ENCODE measurements around the gene GRK1.

The GRK1 gene

GRCh38 chr13:113769106-113769505 is 102.1 kb downstream of the GRK1 start:
- H3K27me3 ChIP-seq (ENCODE audit: insufficient read depth, insufficient read length), result no peaks in the 10 kb centered on the region
- TF ChIP-seq SUZ12 (IDR thresholded peaks at IDR 0.05; ENCODE audit: extremely low read depth, insufficient read depth, insufficient read length), result no peak
- no peak for TF ChIP-seq YY1 (IDR thresholded peaks at IDR 0.05; ENCODE audit: insufficient read depth, insufficient read length)
- no peak for TF ChIP-seq ZNF274 (IDR thresholded peaks at IDR 0.05; ENCODE audit: low read depth, low read length)

DNA sequence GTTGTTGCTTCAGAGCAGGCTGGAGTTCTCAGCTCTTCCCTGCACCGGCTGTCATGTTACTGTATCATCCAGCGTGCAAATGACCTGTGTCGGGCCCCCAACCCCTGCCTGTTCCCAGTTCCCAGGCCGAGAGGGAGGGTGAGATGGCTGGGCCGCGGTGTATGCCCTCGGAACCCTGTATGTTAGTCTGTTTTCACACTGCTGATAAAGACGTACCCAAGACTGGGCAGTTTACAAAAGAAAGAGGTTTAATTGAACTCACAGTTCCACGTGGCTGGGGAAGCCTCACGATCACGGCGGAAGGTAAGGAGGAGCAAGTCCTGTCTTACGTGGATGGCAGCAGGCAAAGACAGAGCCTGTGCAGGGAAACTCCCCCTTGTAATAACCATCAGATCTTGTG is 102.9 kb downstream of the GRK1 start:
- Histone ChIP-seq H3K9ac (ENCODE audit: insufficient read length, low read depth) (no peak overlapping the region), H3K36me3 (ENCODE audit: insufficient read depth, insufficient read length, low read length) (no peaks in the 10 kb centered on the region), H3K4me1 (ENCODE audit: insufficient read depth, insufficient read length) (peaks cover 4% of the 10 kb centered on the region), H3K27me3 (ENCODE audit: insufficient read depth, insufficient read length) (no peaks in the 10 kb centered on the region), H3K9me3 (ENCODE audit: insufficient read depth, low read length) (peaks cover 14% of the 10 kb centered on the region), H3K4me3 (ENCODE audit: insufficient read length, low read depth) (no peak overlapping the region)
- TF ChIP-seq SUZ12 (IDR thresholded peaks at IDR 0.05; ENCODE audit: extremely low read depth, insufficient read depth, insufficient read length), result no peak
- no peak for DNase-seq (ENCODE audit: low read depth, low spot score)

More at GRCh38 chr13:113769106-113769505, 102.1 kb downstream of the GRK1 start:
- Histone ChIP-seq H3K9ac (ENCODE audit: insufficient read length, low read depth) (no peak overlapping the region), H3K9me3 (ENCODE audit: insufficient read depth, low read length) (peaks cover 14% of the 10 kb centered on the region), H3K36me3 (ENCODE audit: insufficient read depth, insufficient read length, low read length) (no peaks in the 10 kb centered on the region), H3K4me3 (ENCODE audit: insufficient read length, low read depth) (no peak overlapping the region), H3K4me1 (ENCODE audit: insufficient read depth, insufficient read length) (peaks cover 4% of the 10 kb centered on the region)
- no peak for DNase-seq (ENCODE audit: low read depth, low spot score)

GRCh38 chr13:113770441-113770840 is 103.4 kb downstream of the GRK1 start:
- Histone ChIP-seq H3K4me3 (ENCODE audit: insufficient read length, low read depth) (no peak overlapping the region), H3K9me3 (ENCODE audit: insufficient read depth, low read length) (peaks cover 14% of the 10 kb centered on the region), H3K36me3 (ENCODE audit: insufficient read depth, insufficient read length, low read length) (no peaks in the 10 kb centered on the region), H3K9ac (ENCODE audit: insufficient read length, low read depth) (no peak overlapping the region), H3K4me1 (ENCODE audit: insufficient read depth, insufficient read length) (no peaks in the 10 kb centered on the region), H3K27me3 (ENCODE audit: insufficient read depth, insufficient read length) (no peaks in the 10 kb centered on the region)
- TF ChIP-seq SUZ12 (IDR thresholded peaks at IDR 0.05; ENCODE audit: extremely low read depth, insufficient read depth, insufficient read length), result no peak
- no peak for TF ChIP-seq ZNF274 (IDR thresholded peaks at IDR 0.05; ENCODE audit: low read depth, low read length)
- TF ChIP-seq YY1 (IDR thresholded peaks at IDR 0.05; ENCODE audit: insufficient read depth, insufficient read length), result no peak
- no peak for DNase-seq (ENCODE audit: low read depth, low spot score)

DNA sequence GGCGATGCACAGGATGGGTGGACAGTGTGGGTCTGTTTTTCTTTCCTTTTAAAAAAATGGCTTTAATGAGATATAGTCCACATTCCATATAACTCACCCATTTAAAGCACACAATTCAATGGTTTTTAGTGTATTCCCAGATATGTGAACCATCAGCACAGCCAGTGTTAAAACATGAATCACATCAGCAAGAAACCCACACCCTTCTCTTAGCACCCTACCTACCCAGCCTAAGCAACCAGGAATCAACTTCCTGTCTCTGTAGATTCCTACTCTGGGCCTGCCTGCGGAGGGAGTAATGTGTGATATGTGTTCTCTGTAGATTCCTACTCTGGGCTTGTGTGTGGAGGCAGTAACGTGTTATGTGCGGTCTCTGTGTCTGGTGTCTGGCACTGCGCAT is 103.9 kb downstream of the GRK1 start:
- no peak overlapping the region for H3K9ac ChIP-seq (ENCODE audit: insufficient read length, low read depth)
- no peaks in the 10 kb centered on the region for H3K27me3 ChIP-seq (ENCODE audit: insufficient read depth, insufficient read length)
- no peak overlapping the region for H3K4me3 ChIP-seq (ENCODE audit: insufficient read length, low read depth)
- no peak for TF ChIP-seq SUZ12 (IDR thresholded peaks at IDR 0.05; ENCODE audit: extremely low read depth, insufficient read depth, insufficient read length)
- H3K4me1 ChIP-seq (ENCODE audit: insufficient read depth, insufficient read length), result no peaks in the 10 kb centered on the region
- no peaks in the 10 kb centered on the region for H3K36me3 ChIP-seq (ENCODE audit: insufficient read depth, insufficient read length, low read length)
- H3K9me3 ChIP-seq (ENCODE audit: insufficient read depth, low read length), result peaks cover 14% of the 10 kb centered on the region
- no peak for DNase-seq (ENCODE audit: low read depth, low spot score)

DNA sequence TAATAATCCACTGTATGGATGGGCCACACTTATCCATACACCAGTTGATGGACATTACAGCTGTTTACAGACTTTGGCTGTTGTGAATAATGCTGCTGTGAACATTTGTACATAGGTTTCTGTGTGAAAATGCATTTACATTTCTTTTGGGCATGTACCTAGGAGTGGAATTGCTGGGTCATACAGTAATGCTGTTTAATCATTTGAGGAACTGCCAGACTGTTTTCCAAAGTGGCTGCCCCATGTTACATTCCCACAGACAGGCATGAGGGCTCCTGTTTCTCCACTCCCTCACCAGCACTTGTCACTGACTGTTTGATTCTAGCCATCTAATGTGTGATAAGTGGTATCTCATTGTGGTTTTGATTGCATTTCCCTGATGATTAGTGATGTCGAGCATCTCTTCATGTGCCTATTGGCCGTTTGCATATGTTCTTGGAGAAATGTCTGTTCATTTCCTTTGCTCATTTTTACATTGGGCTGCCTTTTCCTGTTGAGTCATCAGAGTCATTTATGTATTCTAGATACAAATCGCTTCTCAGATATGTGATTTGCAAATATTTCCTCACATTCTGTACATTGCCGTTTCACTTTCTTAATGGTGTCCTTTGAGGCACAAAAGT is 104.8 kb downstream of the GRK1 start:
- Histone ChIP-seq H3K27me3 (ENCODE audit: insufficient read depth, insufficient read length) (peaks cover 3% of the 10 kb centered on the region), H3K36me3 (ENCODE audit: insufficient read depth, insufficient read length, low read length) (no peaks in the 10 kb centered on the region), H3K9me3 (ENCODE audit: insufficient read depth, low read length) (peaks cover 14% of the 10 kb centered on the region), H3K4me3 (ENCODE audit: insufficient read length, low read depth) (no peak overlapping the region), H3K4me1 (ENCODE audit: insufficient read depth, insufficient read length) (no peaks in the 10 kb centered on the region), H3K9ac (ENCODE audit: insufficient read length, low read depth) (no peak overlapping the region)
- DNase-seq (ENCODE audit: low read depth, low spot score), result no peak
- no peak for TF ChIP-seq ZNF274 (IDR thresholded peaks at IDR 0.05; ENCODE audit: low read depth, low read length)
- no peak for TF ChIP-seq YY1 (IDR thresholded peaks at IDR 0.05; ENCODE audit: insufficient read depth, insufficient read length)
- no peak for TF ChIP-seq SUZ12 (IDR thresholded peaks at IDR 0.05; ENCODE audit: extremely low read depth, insufficient read depth, insufficient read length)

- Histone ChIP-seq H3K27me3 (ENCODE audit: insufficient read depth, insufficient read length) (peaks cover 14% of the 10 kb centered on the region), H3K9ac (ENCODE audit: insufficient read length, low read depth) (no peak overlapping the region), H3K9me3 (ENCODE audit: insufficient read depth, low read length) (peaks cover 14% of the 10 kb centered on the region), H3K4me1 (ENCODE audit: insufficient read depth, insufficient read length) (no peaks in the 10 kb centered on the region), H3K36me3 (ENCODE audit: insufficient read depth, insufficient read length, low read length) (no peaks in the 10 kb centered on the region), H3K4me3 (ENCODE audit: insufficient read length, low read depth) (no peak overlapping the region)
- TF ChIP-seq SUZ12 (IDR thresholded peaks at IDR 0.05; ENCODE audit: extremely low read depth, insufficient read depth, insufficient read length), result no peak
- no peak for TF ChIP-seq YY1 (IDR thresholded peaks at IDR 0.05; ENCODE audit: insufficient read depth, insufficient read length)
- TF ChIP-seq ZNF274 (IDR thresholded peaks at IDR 0.05; ENCODE audit: low read depth, low read length), result no peak
- DNase-seq (ENCODE audit: low read depth, low spot score), result no peak
Observed at GRCh38 chr13:113774177-113775107, 107.4 kb downstream of the GRK1 start.

GRCh38 chr13:113775451-113776145 is 108.6 kb downstream of the GRK1 start:
- TF ChIP-seq YY1 (IDR thresholded peaks at IDR 0.05; ENCODE audit: insufficient read depth, insufficient read length) (no peak), SUZ12 (IDR thresholded peaks at IDR 0.05; ENCODE audit: extremely low read depth, insufficient read depth, insufficient read length) (no peak), ZNF274 (IDR thresholded peaks at IDR 0.05; ENCODE audit: low read depth, low read length) (no peak)
- Histone ChIP-seq H3K9me3 (ENCODE audit: insufficient read depth, low read length) (peaks cover 14% of the 10 kb centered on the region), H3K4me3 (ENCODE audit: insufficient read length, low read depth) (no peak overlapping the region), H3K4me1 (ENCODE audit: insufficient read depth, insufficient read length) (no peaks in the 10 kb centered on the region), H3K9ac (ENCODE audit: insufficient read length, low read depth) (no peak overlapping the region), H3K36me3 (ENCODE audit: insufficient read depth, insufficient read length, low read length) (no peaks in the 10 kb centered on the region), H3K27me3 (ENCODE audit: insufficient read depth, insufficient read length) (peaks cover 14% of the 10 kb centered on the region)
- DNase-seq (ENCODE audit: low read depth, low spot score), result no peak
